ENCODE data around the gene FZD4. TPM values are rescaled to one million over a fixed set of nuclear protein-coding genes. Genes with fewer than 3 reads are reported as not detected.

The FZD4 gene
- total RNA-seq, 1 donor from 2014 or later: 11.9 TPM

DNA sequence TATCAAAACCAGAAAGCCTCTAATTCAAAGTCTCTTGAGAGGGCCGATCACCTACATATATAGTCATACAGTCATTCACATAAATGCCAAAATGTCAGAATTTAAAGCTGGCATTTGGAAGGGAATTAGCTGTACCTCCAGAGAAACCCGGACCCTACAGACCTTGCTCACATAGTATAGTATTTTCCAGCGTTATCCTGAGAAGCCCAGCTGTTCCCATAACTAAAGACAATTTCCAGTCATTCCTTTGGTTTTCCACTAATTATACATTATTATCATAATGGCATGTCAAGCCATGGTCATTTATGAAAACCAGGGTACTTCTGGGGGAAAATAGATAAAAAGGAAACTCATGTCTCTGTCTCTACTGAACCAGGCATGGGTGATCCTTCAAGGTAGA lies 53.6 kb downstream of the FZD4 start:
- H3K9me3 Mint-ChIP-seq: no peaks in the 10 kb centered on the region
- DNase-seq (ENCODE audit: extremely low spot score, unreplicated experiment): no peak
- TF ChIP-seq, protein P1, sequence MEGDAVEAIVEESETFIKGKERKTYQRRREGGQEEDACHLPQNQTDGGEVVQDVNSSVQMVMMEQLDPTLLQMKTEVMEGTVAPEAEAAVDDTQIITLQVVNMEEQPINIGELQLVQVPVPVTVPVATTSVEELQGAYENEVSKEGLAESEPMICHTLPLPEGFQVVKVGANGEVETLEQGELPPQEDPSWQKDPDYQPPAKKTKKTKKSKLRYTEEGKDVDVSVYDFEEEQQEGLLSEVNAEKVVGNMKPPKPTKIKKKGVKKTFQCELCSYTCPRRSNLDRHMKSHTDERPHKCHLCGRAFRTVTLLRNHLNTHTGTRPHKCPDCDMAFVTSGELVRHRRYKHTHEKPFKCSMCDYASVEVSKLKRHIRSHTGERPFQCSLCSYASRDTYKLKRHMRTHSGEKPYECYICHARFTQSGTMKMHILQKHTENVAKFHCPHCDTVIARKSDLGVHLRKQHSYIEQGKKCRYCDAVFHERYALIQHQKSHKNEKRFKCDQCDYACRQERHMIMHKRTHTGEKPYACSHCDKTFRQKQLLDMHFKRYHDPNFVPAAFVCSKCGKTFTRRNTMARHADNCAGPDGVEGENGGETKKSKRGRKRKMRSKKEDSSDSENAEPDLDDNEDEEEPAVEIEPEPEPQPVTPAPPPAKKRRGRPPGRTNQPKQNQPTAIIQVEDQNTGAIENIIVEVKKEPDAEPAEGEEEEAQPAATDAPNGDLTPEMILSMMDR (conservative IDR thresholded peaks at IDR 0.05): no peak
- no peak overlapping the region for H3K27ac Mint-ChIP-seq
- H3K36me3 Mint-ChIP-seq: no peaks in the 10 kb centered on the region
- peaks cover 11% of the 10 kb centered on the region for H3K4me1 Mint-ChIP-seq (ENCODE audit: unreplicated experiment)
- peaks cover 4% of the 10 kb centered on the region for H3K27me3 Mint-ChIP-seq
- H3K4me3 Mint-ChIP-seq: no peak overlapping the region

DNA sequence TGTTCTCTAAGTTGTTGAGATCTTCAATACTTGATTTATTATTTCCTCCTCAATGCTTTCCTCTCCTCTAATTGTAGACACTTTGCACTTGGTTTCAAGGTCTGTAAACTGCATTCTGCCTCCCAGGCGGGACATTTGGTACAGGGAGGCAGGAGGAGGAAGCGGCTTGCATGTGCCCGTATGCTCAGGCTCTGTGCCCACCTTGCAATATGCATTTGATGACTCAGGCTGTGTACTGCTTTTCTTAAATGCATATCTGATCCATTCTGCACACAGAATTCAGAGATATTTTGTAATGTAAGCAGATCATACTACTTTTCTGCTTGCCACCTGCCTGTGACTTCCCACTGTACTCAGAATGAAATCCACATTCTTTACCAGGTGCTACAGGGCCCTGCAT lies 55.0 kb downstream of the FZD4 start:
- Mint-ChIP-seq H3K9me3 (no peaks in the 10 kb centered on the region), H3K36me3 (no peaks in the 10 kb centered on the region), H3K27me3 (peaks cover 4% of the 10 kb centered on the region), H3K27ac (no peak overlapping the region), H3K4me3 (no peak overlapping the region), H3K4me1 (ENCODE audit: unreplicated experiment) (peaks cover 14% of the 10 kb centered on the region)
- DNase-seq (ENCODE audit: extremely low spot score, unreplicated experiment): no peak
- TF ChIP-seq, protein P1 (conservative IDR thresholded peaks at IDR 0.05): no peak

DNA sequence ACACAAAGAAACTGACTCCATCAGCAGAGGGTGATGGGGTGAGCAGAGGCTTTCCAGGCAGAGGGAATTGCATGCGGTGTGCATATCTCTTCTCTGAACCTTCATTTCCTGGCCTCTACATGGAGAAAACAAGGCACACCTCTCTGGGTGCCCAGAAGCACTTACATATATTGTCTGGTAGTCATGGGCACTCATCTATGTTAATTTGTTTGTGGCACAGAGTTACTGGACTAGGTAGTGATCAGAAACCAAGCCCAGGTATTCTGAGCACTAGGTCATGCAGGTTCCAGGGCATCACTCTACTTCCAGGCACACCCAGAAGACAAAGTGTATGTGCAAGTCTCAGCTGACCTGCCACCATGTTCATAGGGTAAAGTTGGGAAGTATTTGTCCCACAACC lies 56.5 kb downstream of the FZD4 start:
- Mint-ChIP-seq H3K27me3 (peaks cover 9% of the 10 kb centered on the region), H3K27ac (no peak overlapping the region), H3K4me3 (no peak overlapping the region), H3K36me3 (no peaks in the 10 kb centered on the region), H3K9me3 (no peaks in the 10 kb centered on the region), H3K4me1 (ENCODE audit: unreplicated experiment) (peaks cover 14% of the 10 kb centered on the region)
- TF ChIP-seq, protein P1 (conservative IDR thresholded peaks at IDR 0.05): no peak
- no peak for DNase-seq (ENCODE audit: extremely low spot score, unreplicated experiment)

DNA sequence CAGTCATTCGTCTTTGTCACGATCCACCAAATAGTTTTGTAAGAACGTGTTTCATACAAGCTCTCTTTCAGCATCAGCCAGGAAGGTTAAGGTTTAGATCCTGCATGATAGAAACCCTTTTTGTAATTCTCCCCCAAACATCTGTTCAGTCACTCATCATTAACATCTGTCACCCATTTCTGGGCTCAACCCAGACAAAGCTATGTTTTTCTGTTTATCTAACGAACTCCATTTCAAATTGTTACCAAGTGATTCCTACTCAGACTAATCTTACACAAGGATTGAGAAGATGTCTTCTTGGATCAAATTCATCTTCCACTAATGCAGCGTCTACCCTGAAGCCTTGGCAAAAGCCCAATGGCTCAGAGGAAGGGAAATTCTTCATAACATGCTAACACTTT lies 58.8 kb downstream of the FZD4 start:
- no peak for DNase-seq (ENCODE audit: extremely low spot score, unreplicated experiment)
- H3K4me3 Mint-ChIP-seq: no peak overlapping the region
- H3K27ac Mint-ChIP-seq: no peak overlapping the region

More for the DNA sequence above, 58.8 kb downstream of the FZD4 start:
- no peaks in the 10 kb centered on the region for H3K9me3 Mint-ChIP-seq
- TF ChIP-seq, protein P1 (conservative IDR thresholded peaks at IDR 0.05): no peak
- peaks cover 9% of the 10 kb centered on the region for H3K27me3 Mint-ChIP-seq
- peaks cover 8% of the 10 kb centered on the region for H3K4me1 Mint-ChIP-seq (ENCODE audit: unreplicated experiment)
- no peaks in the 10 kb centered on the region for H3K36me3 Mint-ChIP-seq

Other genes starting within 250 kb of the FZD4 start
- 47.1 and 48.1 TPM in 2 replicates for gene PRSS23, start 154.9 kb downstream of the FZD4 start, total RNA-seq (ENCODE audit: low replicate concordance)
- gene TMEM135, start 82.5 kb upstream of the FZD4 start, total RNA-seq (ENCODE audit: low replicate concordance): 33.9 and 46.4 TPM in 2 replicates

All from type B pancreatic cell (in vitro differentiated cells).